ENCODE data around the gene TTL.

DNA sequence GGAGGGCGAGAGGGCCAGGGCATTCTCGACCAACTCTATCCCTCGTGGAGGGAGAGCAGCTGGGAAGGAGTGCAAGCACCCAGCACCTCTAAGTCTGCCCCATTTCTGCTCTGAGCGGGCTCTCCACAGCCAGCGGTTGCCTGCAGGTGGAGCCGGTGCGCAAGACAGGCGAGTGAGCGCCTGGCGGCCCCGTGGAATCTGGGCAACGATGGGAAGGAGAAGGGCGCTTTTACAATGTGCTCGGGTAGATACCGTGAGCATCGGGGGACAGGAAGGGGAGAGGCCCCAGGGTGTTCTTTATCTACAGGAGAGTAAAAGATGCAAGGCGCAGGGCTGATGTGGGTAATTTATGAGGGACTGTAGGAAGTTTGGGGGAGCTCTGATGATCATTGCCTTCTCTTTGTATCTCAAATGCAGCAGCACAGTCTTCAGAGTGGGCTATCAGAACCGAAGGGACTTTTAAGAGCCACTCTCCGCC is 867 bp upstream of the TTL start:
- TF ChIP-seq, protein P1, sequence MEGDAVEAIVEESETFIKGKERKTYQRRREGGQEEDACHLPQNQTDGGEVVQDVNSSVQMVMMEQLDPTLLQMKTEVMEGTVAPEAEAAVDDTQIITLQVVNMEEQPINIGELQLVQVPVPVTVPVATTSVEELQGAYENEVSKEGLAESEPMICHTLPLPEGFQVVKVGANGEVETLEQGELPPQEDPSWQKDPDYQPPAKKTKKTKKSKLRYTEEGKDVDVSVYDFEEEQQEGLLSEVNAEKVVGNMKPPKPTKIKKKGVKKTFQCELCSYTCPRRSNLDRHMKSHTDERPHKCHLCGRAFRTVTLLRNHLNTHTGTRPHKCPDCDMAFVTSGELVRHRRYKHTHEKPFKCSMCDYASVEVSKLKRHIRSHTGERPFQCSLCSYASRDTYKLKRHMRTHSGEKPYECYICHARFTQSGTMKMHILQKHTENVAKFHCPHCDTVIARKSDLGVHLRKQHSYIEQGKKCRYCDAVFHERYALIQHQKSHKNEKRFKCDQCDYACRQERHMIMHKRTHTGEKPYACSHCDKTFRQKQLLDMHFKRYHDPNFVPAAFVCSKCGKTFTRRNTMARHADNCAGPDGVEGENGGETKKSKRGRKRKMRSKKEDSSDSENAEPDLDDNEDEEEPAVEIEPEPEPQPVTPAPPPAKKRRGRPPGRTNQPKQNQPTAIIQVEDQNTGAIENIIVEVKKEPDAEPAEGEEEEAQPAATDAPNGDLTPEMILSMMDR (IDR thresholded peaks at IDR 0.05), result peak; percentile 53 to 87 (median 65)
- TF ChIP-seq POLR2A (IDR thresholded peaks at IDR 0.05), result no peak

Data from sigmoid colon (tissue), 3 donors.